Stimulated activated CD4-positive, alpha-beta T cell treated with anti-CD3 and anti-CD28 coated beads, TNF-alpha, amount 100 ng/mL, for 1 hour (primary cell): ENCODE data around the gene INPP4A.
A peak's percentile ranks its signal among the peaks of the same experiment; 100 is the strongest.

ENCODE experiments used
- DNase-seq, 3 donors: peaks; one replicate each; pipeline ENCODE4 v3.0.0-alpha.2; 2020; ENCODE audit warnings: low read depth in 3 of 3, low spot score in 1 of 3

INPP4A gene

GRCh38 chr2:98459496-98460175, 15.0 kb downstream of the INPP4A start:
- DNase-seq = no peak

- DNase-seq = peak in 1 of 3 donors; percentile 52
These were observed 16.2 kb downstream of the INPP4A start for GRCh38 chr2:98460573-98461497.

- DNase-seq = no peak
These were observed 16.9 kb downstream of the INPP4A start for GRCh38 chr2:98461498-98462049.

GRCh38 chr2:98463081-98463481, 18.4 kb downstream of the INPP4A start:
- no peak for DNase-seq

- no peak for DNase-seq
These were observed 18.9 kb downstream of the INPP4A start for GRCh38 chr2:98463551-98463971.

GRCh38 chr2:98463988-98464771, 19.5 kb downstream of the INPP4A start:
- no peak for DNase-seq

GRCh38 chr2:98464772-98465310, 20.2 kb downstream of the INPP4A start:
- DNase-seq = no peak

GRCh38 chr2:98465456-98466226, 21.0 kb downstream of the INPP4A start:
- peak in 2 of 3 donors; percentile 54 to 67 for DNase-seq

GRCh38 chr2:98467082-98467536, 22.5 kb downstream of the INPP4A start:
- no peak for DNase-seq

GRCh38 chr2:98467652-98468051, 23.0 kb downstream of the INPP4A start:
- DNase-seq = no peak

GRCh38 chr2:98468621-98469236, 24.1 kb downstream of the INPP4A start:
- DNase-seq = no peak

GRCh38 chr2:98469862-98470544, 25.3 kb downstream of the INPP4A start:
- no peak for DNase-seq

GRCh38 chr2:98470851-98471255, 26.2 kb downstream of the INPP4A start:
- no peak for DNase-seq

GRCh38 chr2:98471402-98472131, 26.9 kb downstream of the INPP4A start:
- DNase-seq = no peak

- no peak for DNase-seq
These were observed 27.5 kb downstream of the INPP4A start for GRCh38 chr2:98472132-98472650.

GRCh38 chr2:98472961-98473746, 28.5 kb downstream of the INPP4A start:
- DNase-seq = no peak
